ENCODE measurements around the gene RBM4B. TPM values are rescaled to one million over a fixed set of nuclear protein-coding genes. Genes with fewer than 3 reads are reported as not detected.

The RBM4B gene
- total and polyA plus RNA-seq, 2 of the 4 experiments (the other 2 are of a cell fraction), result 23.1 to 26.7 TPM

DNA sequence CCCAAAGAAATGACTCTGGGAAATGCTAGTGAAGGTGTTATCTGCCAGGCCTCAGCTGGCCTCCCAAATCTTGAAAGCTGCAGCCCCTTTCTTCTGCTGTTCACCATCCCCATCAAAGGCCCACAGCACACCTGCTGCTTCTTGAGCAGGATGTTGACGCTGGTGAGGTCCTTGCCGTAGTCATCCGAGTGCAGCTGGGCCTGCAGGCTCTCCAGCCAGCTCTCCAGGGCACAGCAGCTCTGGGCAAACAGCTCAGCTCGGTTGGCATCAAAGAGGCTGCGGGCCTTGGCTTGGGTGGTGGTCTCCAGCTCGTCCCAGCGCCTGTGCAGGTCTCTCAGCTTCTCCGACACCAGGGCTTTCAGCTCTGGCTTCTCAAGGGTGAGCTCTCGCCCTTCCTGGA lies 18.5 kb upstream of the RBM4B start:
- no TSS peak for BruUV-seq (replicated peaks)
- H3K18ac ChIP-seq (ENCODE audit: low read depth, low read length), result no peak overlapping the region
- no peaks in the 10 kb centered on the region for H3K4me1 ChIP-seq (ENCODE audit: control insufficient read depth, insufficient read depth, low read length)
- peaks cover 7% of the 10 kb centered on the region for H3K9me3 ChIP-seq (ENCODE audit: control insufficient read depth, insufficient read depth, low read length)
- H2BK5ac ChIP-seq (ENCODE audit: low read depth, low read length, poor library complexity, severe bottlenecking), result no peak overlapping the region
- H2AFZ ChIP-seq (replicated peaks; ENCODE audit: low read length, poor library complexity), result peak overlapping the region; percentile 28
- H3K4ac ChIP-seq (ENCODE audit: low read depth, low read length), result no peak overlapping the region
- H4K91ac ChIP-seq (ENCODE audit: insufficient read depth, low read depth, low read length), result no peak overlapping the region
- H4K5ac ChIP-seq (ENCODE audit: low read depth, low read length), result no peak overlapping the region
- no peaks in the 10 kb centered on the region; the same call in 1 of the 2 replicates for H3K27me3 ChIP-seq (ENCODE audit: control insufficient read depth, insufficient read depth, low read length)
- POLR2A ChIA-PET (ENCODE audit: unreplicated experiment), result no interaction called here
- CTCF ChIA-PET, result no interaction called here
- WGBS, 2 experiments (ENCODE audit: extremely low coverage in 2 of 2, insufficient read length in 1 of 2), result 82% methylated on average over 9 of the region's 9 CpGs; no CpG with 5 or more reads in 1 of the 2 experiments
- no peak overlapping the region for H3K27ac ChIP-seq (ENCODE audit: insufficient read depth, low read length)
- H3K9me1 ChIP-seq (ENCODE audit: insufficient read depth, low read length), result no peaks in the 10 kb centered on the region
- H3K4me2 ChIP-seq (ENCODE audit: low read depth, low read length), result no peak overlapping the region
- TF ChIP-seq SMC3 (IDR thresholded peaks at IDR 0.05; ENCODE audit: low read depth, low read length) (no peak), RFX5 (IDR thresholded peaks at IDR 0.05; ENCODE audit: low read depth, low read length) (no peak), BHLHE40 (IDR thresholded peaks at IDR 0.05; ENCODE audit: low read depth, low read length) (no peak), POLR2A (IDR thresholded peaks at IDR 0.05; ENCODE audit: low read depth, low read length) (no peak), NFE2L2 (IDR thresholded peaks at IDR 0.05; ENCODE audit: low read depth, low read length) (no peak), MAFK (IDR thresholded peaks at IDR 0.05; ENCODE audit: low read depth, low read length) (no peak), RAD21 (IDR thresholded peaks at IDR 0.05; ENCODE audit: low read length) (no peak), CHD1 (IDR thresholded peaks at IDR 0.05; ENCODE audit: low read depth, low read length) (no peak), MAZ (IDR thresholded peaks at IDR 0.05; ENCODE audit: borderline replicate concordance, low read depth, low read length) (no peak), ELK1 (IDR thresholded peaks at IDR 0.05; ENCODE audit: borderline replicate concordance, low read depth, low read length) (no peak), RCOR1 (IDR thresholded peaks at IDR 0.05; ENCODE audit: insufficient replicate concordance, low read length) (no peak), CTCF (conservative IDR thresholded peaks at IDR 0.05; ENCODE audit: low read depth, low read length) (no peak), CEBPB (IDR thresholded peaks at IDR 0.05; ENCODE audit: low read depth, low read length) (no peak), FOS (IDR thresholded peaks at IDR 0.05; ENCODE audit: low read depth, low read length) (no peak), MXI1 (IDR thresholded peaks at IDR 0.05; ENCODE audit: borderline replicate concordance, low read depth, low read length) (no peak)
- TF ChIP-seq, protein P1, sequence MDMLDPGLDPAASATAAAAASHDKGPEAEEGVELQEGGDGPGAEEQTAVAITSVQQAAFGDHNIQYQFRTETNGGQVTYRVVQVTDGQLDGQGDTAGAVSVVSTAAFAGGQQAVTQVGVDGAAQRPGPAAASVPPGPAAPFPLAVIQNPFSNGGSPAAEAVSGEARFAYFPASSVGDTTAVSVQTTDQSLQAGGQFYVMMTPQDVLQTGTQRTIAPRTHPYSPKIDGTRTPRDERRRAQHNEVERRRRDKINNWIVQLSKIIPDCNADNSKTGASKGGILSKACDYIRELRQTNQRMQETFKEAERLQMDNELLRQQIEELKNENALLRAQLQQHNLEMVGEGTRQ (IDR thresholded peaks at IDR 0.05; ENCODE audit: low read depth, low read length), result no peak
- no peak overlapping the region for H2AK5ac ChIP-seq (ENCODE audit: low read depth, low read length)
- H4K8ac ChIP-seq (ENCODE audit: low read depth in 2 of 2, low read length in 2 of 2), result no peak overlapping the region
- in situ Hi-C loops (cut with MboI; ENCODE audit: low sequenced_read_pairs) (no loop called here), intact Hi-C loops (cut with micrococcal nuclease) (no loop called here), dilution Hi-C loops (cut with HindIII; ENCODE audit: low sequenced_read_pairs, unreplicated experiment) (no loop called here)
- H2BK120ac ChIP-seq (ENCODE audit: low read depth, low read length), result no peak overlapping the region
- no peak overlapping the region for H3K23ac ChIP-seq (ENCODE audit: low read depth, low read length)
- no peak overlapping the region for H2AK9ac ChIP-seq (replicated peaks; ENCODE audit: low read depth, low read length, poor library complexity)
- no peak overlapping the region for H3K9ac ChIP-seq (ENCODE audit: low read depth, low read length)
- H2BK15ac ChIP-seq (ENCODE audit: low read depth, low read length), result no peak overlapping the region
- H2BK20ac ChIP-seq (ENCODE audit: low read depth, low read length), result no peak overlapping the region
- no peak overlapping the region for H3K56ac ChIP-seq (ENCODE audit: extremely low read depth, insufficient read depth, low read length)
- H3K14ac ChIP-seq (replicated peaks; ENCODE audit: low read depth, low read length), result no peak overlapping the region
- no peaks in the 10 kb centered on the region for H3K79me1 ChIP-seq (ENCODE audit: low read depth in 1 of 2, low read length in 2 of 2)
- H3K4me3 ChIP-seq (ENCODE audit: insufficient read depth, low read depth, low read length), result no peak overlapping the region
- no peak for DNase-seq
- no peaks in the 10 kb centered on the region for H4K20me1 ChIP-seq (ENCODE audit: insufficient read depth, low read length)
- H3K36me3 ChIP-seq (ENCODE audit: control insufficient read depth, insufficient read depth, low read length), result no peaks in the 10 kb centered on the region
- ATAC-seq (ENCODE audit: low read depth), result no peak
